H1 (cell line): ENCODE data around the gene NHEJ1.

Experiments used
- BACH1 ChIP-seq: IDR thresholded peaks from 2 replicates; pipeline ENCODE4 v1.6.1; 2012; ENCODE audit warnings: low read length, improper control_type of control experiment
- CBX5 ChIP-seq: fragments of 300-800, 300-1000 bp; sonication (generic); IDR thresholded peaks from 2 replicates; pipeline ENCODE4 v1.7.1; 2016; ENCODE audit warnings: antibody characterized with exemption, low read length, low read depth
- EP300 ChIP-seq, 2 experiments: IDR thresholded peaks; 1 replicate in 1 of 2; 2 replicates in 1 of 2; pipeline ENCODE4 v1.6.1; 2011 to 2012; ENCODE audit warnings: low read depth in 2 of 2, low read length in 2 of 2, mild to moderate bottlenecking in 2 of 2, borderline replicate concordance in 1 of 2, inconsistent platforms in 1 of 2, moderate library complexity in 1 of 2
- JUND ChIP-seq: IDR thresholded peaks from 2 replicates; pipeline ENCODE4 v1.6.1; 2011; ENCODE audit warnings: mild to moderate bottlenecking, improper control_type of control experiment, low read length
- NANOG ChIP-seq: IDR thresholded peaks from 2 replicates; pipeline ENCODE4 v1.6.1; 2011; ENCODE audit warnings: low read length, low read depth, mild to moderate bottlenecking, inconsistent platforms; ENCODE audit not compliant: insufficient read depth, poor library complexity, severe bottlenecking
- RFX5 ChIP-seq: IDR thresholded peaks from 2 replicates; pipeline ENCODE4 v1.6.1; 2011; ENCODE audit warnings: low read depth, low read length, improper control_type of control experiment, borderline replicate concordance
- RXRA ChIP-seq: IDR thresholded peaks from 2 replicates; pipeline ENCODE4 v1.6.1; 2011; ENCODE audit warnings: low read depth, mild to moderate bottlenecking, low read length, moderate library complexity; ENCODE audit not compliant: insufficient read depth
- TBP ChIP-seq: IDR thresholded peaks from 2 replicates; pipeline ENCODE4 v1.6.1; 2011; ENCODE audit warnings: low read depth, low read length, improper control_type of control experiment
- TF ChIP-seq, protein P1 (sequence below): IDR thresholded peaks from 2 replicates; pipeline ENCODE4 v1.6.1; 2012; ENCODE audit warnings: low read length, inconsistent platforms
- TF ChIP-seq, protein P2 (sequence below), 3 experiments: IDR thresholded peaks; 1 replicate in 2 of 3; 2 replicates in 1 of 3; pipeline versions ENCODE4 v1.5.1 to v1.6.1; 2011; ENCODE audit warnings: low read length in 3 of 3, mild to moderate bottlenecking in 3 of 3, inconsistent platforms in 2 of 3, low read depth in 1 of 3, moderate library complexity in 1 of 3; ENCODE audit not compliant: insufficient read depth in 1 of 3; ENCODE audit errors: control extremely low read depth in 1 of 3

DNA sequence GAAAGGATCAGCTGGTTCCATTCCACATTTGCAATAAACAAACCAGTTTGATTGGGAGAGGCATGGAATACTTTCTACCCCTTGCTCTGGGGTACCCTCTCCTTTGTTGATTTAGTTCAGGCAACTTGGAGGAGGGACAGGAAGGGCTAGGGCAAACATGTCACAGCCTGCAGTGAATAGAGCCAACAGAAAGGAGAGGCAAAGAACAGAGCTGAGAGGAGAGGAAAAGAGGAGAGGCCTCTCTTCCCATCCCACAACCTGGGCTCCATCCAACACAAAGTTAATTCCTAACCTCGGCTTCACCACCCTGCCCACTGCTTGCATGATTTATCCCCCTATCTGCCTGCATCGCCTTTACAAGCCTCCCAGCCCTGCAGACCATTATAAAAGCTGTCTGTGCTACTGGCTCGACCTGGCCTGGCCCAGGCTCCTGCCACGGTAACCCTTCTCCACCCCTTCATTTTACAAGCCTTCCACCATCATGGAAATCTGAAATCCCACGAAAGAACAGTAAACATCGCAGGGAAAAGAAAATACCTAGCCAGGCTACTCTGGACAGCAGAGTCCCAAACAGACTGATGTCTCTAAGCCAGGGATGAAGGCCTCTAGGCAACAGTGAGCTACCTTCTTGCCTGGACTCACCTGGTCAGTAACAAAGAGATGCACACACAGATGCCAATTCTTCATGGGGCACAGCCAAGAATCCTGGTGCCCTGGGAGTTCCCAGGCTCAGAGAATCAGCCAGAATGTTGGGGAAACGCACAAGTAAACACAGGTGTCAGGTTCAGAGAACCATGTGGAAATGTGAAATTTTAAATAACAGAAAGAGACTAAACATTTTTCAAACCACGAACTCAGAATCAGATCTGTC lies 43.6 kb downstream of the NHEJ1 start:
- TF ChIP-seq TBP, result no peak
- no peak for TF ChIP-seq NANOG
- no peak for TF ChIP-seq BACH1
- TF ChIP-seq RXRA, result no peak
- TF ChIP-seq, protein P1, sequence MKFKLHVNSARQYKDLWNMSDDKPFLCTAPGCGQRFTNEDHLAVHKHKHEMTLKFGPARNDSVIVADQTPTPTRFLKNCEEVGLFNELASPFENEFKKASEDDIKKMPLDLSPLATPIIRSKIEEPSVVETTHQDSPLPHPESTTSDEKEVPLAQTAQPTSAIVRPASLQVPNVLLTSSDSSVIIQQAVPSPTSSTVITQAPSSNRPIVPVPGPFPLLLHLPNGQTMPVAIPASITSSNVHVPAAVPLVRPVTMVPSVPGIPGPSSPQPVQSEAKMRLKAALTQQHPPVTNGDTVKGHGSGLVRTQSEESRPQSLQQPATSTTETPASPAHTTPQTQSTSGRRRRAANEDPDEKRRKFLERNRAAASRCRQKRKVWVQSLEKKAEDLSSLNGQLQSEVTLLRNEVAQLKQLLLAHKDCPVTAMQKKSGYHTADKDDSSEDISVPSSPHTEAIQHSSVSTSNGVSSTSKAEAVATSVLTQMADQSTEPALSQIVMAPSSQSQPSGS, result no peak
- no peak for TF ChIP-seq EP300 (IDR thresholded peaks at IDR 0.05; ENCODE audit: borderline replicate concordance in 1 of 2, low read depth in 2 of 2, low read length in 2 of 2)
- TF ChIP-seq RFX5, result no peak
- TF ChIP-seq, protein P2, sequence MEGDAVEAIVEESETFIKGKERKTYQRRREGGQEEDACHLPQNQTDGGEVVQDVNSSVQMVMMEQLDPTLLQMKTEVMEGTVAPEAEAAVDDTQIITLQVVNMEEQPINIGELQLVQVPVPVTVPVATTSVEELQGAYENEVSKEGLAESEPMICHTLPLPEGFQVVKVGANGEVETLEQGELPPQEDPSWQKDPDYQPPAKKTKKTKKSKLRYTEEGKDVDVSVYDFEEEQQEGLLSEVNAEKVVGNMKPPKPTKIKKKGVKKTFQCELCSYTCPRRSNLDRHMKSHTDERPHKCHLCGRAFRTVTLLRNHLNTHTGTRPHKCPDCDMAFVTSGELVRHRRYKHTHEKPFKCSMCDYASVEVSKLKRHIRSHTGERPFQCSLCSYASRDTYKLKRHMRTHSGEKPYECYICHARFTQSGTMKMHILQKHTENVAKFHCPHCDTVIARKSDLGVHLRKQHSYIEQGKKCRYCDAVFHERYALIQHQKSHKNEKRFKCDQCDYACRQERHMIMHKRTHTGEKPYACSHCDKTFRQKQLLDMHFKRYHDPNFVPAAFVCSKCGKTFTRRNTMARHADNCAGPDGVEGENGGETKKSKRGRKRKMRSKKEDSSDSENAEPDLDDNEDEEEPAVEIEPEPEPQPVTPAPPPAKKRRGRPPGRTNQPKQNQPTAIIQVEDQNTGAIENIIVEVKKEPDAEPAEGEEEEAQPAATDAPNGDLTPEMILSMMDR (IDR thresholded peaks at IDR 0.05; ENCODE audit: control extremely low read depth in 1 of 3, insufficient read depth in 1 of 3, low read depth in 1 of 3, low read length in 3 of 3), result no peak
- no peak for TF ChIP-seq CBX5
- no peak for TF ChIP-seq JUND
